ENCODE results near the gene CMBL. TPM values are rescaled to one million over a fixed set of nuclear protein-coding genes. Genes with fewer than 3 reads are reported as not detected.

The CMBL gene
- total and polyA plus RNA-seq, 8 donors = 2.7 to 153 (median 19.0) TPM; not detected in 1

DNA sequence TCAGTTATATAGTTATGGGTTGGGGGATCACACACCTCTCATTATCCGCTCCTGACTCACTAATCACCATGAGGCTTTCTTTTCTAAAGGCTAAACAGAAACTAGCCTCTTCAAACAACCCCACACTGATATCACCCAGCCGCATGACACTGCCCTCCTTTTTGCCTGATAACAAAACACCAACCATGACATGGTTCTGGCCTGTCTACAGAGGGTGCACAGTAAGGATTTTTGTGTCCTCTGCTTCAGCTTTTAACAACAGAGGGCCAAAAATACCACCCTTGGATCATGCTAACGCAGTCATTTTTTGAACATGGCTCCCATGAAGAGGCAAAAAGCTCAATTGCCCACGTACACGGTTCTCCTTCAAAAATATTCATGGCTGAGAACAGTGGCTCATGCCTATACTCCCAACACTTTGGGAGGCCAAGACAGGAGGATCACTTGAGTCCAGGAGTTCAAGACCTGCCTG lies 4.0 kb downstream of the CMBL start:
- peaks cover 13 to 61% (median 44%) of the 10 kb centered on the region in 4 donors for H3K4me1 ChIP-seq

DNA sequence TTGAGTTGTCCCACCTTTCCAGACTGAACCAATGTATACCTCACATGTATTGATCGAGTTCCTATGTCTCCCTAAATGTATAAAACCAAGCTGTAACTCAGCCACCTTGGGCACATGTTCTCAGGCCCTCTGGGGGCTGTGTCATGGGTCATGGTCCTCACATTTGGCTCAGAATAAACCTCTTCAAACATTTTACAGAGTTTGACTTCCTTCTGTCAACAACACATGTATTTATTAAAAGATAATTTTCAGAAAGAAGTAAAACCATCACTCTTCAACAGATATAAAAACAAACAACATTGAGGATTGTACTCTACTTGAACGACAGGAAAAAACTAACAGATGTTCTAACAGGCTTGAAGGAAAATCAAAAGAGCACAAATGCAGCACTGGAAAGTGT lies 4.5 kb downstream of the CMBL start:
- Histone ChIP-seq H3K4me1 (peaks cover 13 to 61% (median 44%) of the 10 kb centered on the region in 4 donors), H3K36me3 (peaks cover 0 to 13% (median 0%) of the 10 kb centered on the region in 4 donors), H3K27ac (peak overlapping the region; percentile 72 to 90 (median 77)), H3K9me3 (no peaks in the 10 kb centered on the region), H3K4me3 (no peak overlapping the region), H3K27me3 (no peaks in the 10 kb centered on the region)
- intact Hi-C loops (cut with DNase I; ENCODE audit: low total_unique reads) = no loop called here
- no peak for DNase-seq
- 50 to 73% (median 57%) methylated on average over 2 of the region's 2 CpGs for WGBS, 5 donors
- TF ChIP-seq POLR2A (IDR thresholded peaks at IDR 0.05) = no peak
- TF ChIP-seq EP300 (IDR thresholded peaks at IDR 0.05) = no peak

More for the DNA sequence above, 4.0 kb downstream of the CMBL start:
- no peaks in the 10 kb centered on the region for H3K9me3 ChIP-seq
- H3K27me3 ChIP-seq = no peaks in the 10 kb centered on the region
- peak overlapping the region; percentile 59 to 90 (median 77) for H3K27ac ChIP-seq
- TF ChIP-seq POLR2AphosphoS5 (IDR thresholded peaks at IDR 0.05) (peak in 2 of 3 donors; percentile 64 to 73), EP300 (IDR thresholded peaks at IDR 0.05) (no peak)
- 66 to 77% (median 68%) methylated on average over 5 of the region's 5 CpGs for WGBS, 5 donors
- peak; percentile 38 to 46 for DNase-seq
- no peak overlapping the region for H3K4me3 ChIP-seq
- H3K36me3 ChIP-seq = peaks cover 0 to 10% (median 0%) of the 10 kb centered on the region in 4 donors
- intact Hi-C loops (cut with DNase I; ENCODE audit: low total_unique reads) = no loop called here

DNA sequence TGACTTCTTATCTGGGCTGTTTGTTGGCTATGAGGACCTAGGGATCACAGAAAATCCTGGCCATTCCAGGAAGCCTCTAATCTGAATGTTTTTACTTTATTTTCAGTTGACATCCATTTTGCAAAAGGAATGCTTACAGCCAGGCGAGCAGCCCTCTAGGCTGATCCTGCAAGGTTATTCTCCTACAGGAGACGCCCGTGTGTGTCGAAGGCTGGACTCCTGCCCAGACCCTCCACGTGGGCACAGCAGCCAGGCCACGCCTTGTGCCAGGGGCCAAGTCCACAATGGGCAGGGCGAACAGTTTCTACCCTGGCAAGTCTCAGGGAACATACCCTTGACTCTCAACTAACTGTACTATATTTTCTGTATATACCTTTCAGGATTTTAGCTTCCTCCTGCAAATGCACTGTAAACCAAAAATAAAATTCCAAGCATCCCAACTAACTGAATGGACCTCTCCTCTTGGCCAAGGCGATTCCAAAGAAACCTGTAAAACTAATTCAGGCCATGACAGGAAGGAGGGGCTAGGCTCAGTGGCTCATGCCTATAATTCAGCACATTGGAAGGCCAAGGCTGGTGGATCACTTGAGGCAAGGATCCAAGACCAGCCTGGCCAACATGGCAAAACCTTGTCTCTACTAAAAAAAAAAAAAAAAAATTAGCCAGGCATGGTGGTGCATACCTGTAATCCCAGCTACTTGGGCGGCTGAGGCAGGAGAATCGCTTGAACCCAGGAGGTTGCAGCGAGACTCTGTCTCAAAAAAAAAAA lies 5.7 kb downstream of the CMBL start:
- peak overlapping the region in 3 of 4 donors; percentile 14 to 34 (median 24) for H3K4me3 ChIP-seq
- 46 to 60% (median 49%) methylated on average over 11 of the region's 11 CpGs for WGBS, 5 donors
- intact Hi-C loops (cut with DNase I; ENCODE audit: low total_unique reads) = no loop called here
- H3K9me3 ChIP-seq = no peaks in the 10 kb centered on the region
- DNase-seq = peak; percentile 93 to 97
- TF ChIP-seq CTCF (IDR thresholded peaks at IDR 0.05) (no peak), POLR2AphosphoS5 (IDR thresholded peaks at IDR 0.05) (peak in 2 of 3 donors; percentile 88 to 89)
- H3K27ac ChIP-seq = peak overlapping the region; percentile 72 to 93 (median 80)
- peaks cover 13 to 50% (median 41%) of the 10 kb centered on the region in 4 donors for H3K4me1 ChIP-seq
- H3K36me3 ChIP-seq = peaks cover 0 to 13% (median 0%) of the 10 kb centered on the region in 4 donors
- no peaks in the 10 kb centered on the region for H3K27me3 ChIP-seq

DNA sequence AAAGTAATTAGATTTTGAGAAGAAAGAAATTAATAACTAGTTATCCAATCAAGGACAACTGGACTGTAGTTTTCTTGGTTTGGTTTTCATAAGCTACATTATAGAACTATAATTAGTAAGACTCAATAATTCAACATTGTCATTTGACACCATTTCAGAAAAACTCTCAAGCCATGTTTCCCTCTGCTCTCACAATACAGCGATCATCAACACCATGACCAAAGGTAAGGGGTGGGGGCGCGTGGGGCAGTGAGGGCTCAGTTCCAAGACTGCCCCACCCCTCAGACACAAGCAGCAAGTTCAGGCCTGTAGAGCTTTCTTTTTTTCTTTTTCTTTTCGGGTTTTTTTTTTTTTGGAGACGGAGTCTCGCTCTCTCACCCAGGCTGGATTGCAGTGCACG lies 6.4 kb downstream of the CMBL start:
- H3K27ac ChIP-seq = peak overlapping the region; percentile 72 to 93 (median 80)
- TF ChIP-seq POLR2A (IDR thresholded peaks at IDR 0.05) (no peak), POLR2AphosphoS5 (IDR thresholded peaks at IDR 0.05) (peak in 1 of 3 donors; percentile 16)
- H3K4me3 ChIP-seq = peak overlapping the region in 3 of 4 donors; percentile 14 to 34 (median 24)
- DNase-seq = peak in 1 of 2 donors; percentile 63
- intact Hi-C loops (cut with DNase I; ENCODE audit: low total_unique reads) = no loop called here
- no peaks in the 10 kb centered on the region for H3K27me3 ChIP-seq
- H3K36me3 ChIP-seq = peaks cover 0 to 13% (median 0%) of the 10 kb centered on the region in 4 donors
- no peaks in the 10 kb centered on the region for H3K9me3 ChIP-seq
- WGBS, 5 donors = 26 to 48% (median 41%) methylated on average over 7 of the region's 7 CpGs
- peaks cover 9 to 43% (median 35%) of the 10 kb centered on the region in 4 donors for H3K4me1 ChIP-seq

GRCh38 chr5:10300246-10300645 lies 7.5 kb downstream of the CMBL start:
- H3K27me3 ChIP-seq = no peaks in the 10 kb centered on the region
- H3K36me3 ChIP-seq = peaks cover 0 to 13% (median 0%) of the 10 kb centered on the region in 4 donors
- H3K9me3 ChIP-seq = no peaks in the 10 kb centered on the region
- no peak for DNase-seq
- TF ChIP-seq POLR2A (IDR thresholded peaks at IDR 0.05) = no peak
- no peak for TF ChIP-seq POLR2AphosphoS5 (IDR thresholded peaks at IDR 0.05)
- no peak for TF ChIP-seq EP300 (IDR thresholded peaks at IDR 0.05)
- intact Hi-C loops (cut with DNase I; ENCODE audit: low total_unique reads) = no loop called here
- WGBS, 5 donors = 87 to 92% (median 89%) methylated on average over 5 of the region's 5 CpGs
- peaks cover 6 to 32% (median 28%) of the 10 kb centered on the region in 4 donors for H3K4me1 ChIP-seq
- H3K4me3 ChIP-seq = no peak overlapping the region
- no peak overlapping the region for H3K27ac ChIP-seq

DNA sequence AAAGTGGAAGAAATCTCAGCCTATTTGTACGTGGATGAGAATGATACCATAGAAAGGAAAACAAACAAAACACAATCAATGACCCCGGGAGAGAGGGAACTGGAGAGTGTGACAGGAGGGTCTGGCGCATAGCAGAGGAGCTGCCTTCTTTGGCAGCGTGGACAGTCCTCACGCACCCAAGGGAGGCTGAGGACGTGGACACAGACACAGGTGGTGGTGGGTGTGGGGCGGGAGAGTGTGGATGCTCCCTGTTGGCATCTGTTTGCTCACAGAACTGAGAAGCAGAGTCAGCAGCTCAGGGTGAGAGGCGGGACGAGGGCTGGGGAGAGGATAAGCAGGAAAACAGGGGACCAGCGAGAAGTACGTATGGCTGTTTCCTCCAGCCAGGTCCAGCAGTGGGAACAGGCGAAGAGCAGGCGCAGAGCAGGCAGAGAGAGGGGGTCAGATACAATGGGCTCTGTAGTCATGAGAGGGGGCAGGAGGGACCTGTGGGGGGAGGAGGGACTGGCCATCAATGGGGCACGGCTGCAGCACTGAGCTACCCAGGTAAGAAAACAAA lies 10.0 kb downstream of the CMBL start:
- Histone ChIP-seq H3K36me3 (peaks cover 0 to 13% (median 0%) of the 10 kb centered on the region in 4 donors), H3K9me3 (no peaks in the 10 kb centered on the region), H3K4me1 (peaks cover 0 to 9% (median 5%) of the 10 kb centered on the region in 4 donors), H3K4me3 (no peak overlapping the region), H3K27ac (no peak overlapping the region), H3K27me3 (no peaks in the 10 kb centered on the region)
- WGBS, 5 donors = 79 to 89% (median 87%) methylated on average over 14 of the region's 14 CpGs
- TF ChIP-seq POLR2AphosphoS5 (IDR thresholded peaks at IDR 0.05) (no peak), POLR2A (IDR thresholded peaks at IDR 0.05) (no peak), EP300 (IDR thresholded peaks at IDR 0.05) (no peak), CTCF (IDR thresholded peaks at IDR 0.05) (no peak)
- intact Hi-C loops (cut with DNase I; ENCODE audit: low total_unique reads) = no loop called here
- DNase-seq = no peak
